HEK293T (cell line): Measurements from ENCODE around the gene C10orf105.

ENCODE experiments used
- CTCF ChIA-PET: fragments of 350-600 bp; formaldehyde crosslinking; extraction: SDS; loops from one replicate; lab custom pipeline; 2021; ENCODE audit warnings: antibody characterized with exemption, inconsistent platforms; lab: Yijun Ruan, JAX
- POLR2A ChIA-PET: fragments of 350-600 bp; formaldehyde crosslinking; extraction: SDS; loops from one replicate; lab custom pipeline; 2020; ENCODE audit warnings: antibody characterized with exemption, inconsistent platforms; lab: Yijun Ruan, JAX
- DNase-seq: peaks from one replicate; pipeline ENCODE4 v3.0.0; 2012; ENCODE audit warnings: mixed read lengths; ENCODE audit errors: extremely low spot score
- ARNT ChIP-seq: fragments of 450-650 bp; IDR thresholded peaks from 2 replicates; pipeline ENCODE4 v1.6.1; 2017; ENCODE audit warnings: mild to moderate bottlenecking
- BHLHE40 ChIP-seq: fragments of 450-650 bp; IDR thresholded peaks from 2 replicates; pipeline ENCODE4 v1.6.1; 2016; ENCODE audit warnings: mild to moderate bottlenecking, moderate library complexity, borderline replicate concordance
- CTBP1 ChIP-seq: fragments of 450-650 bp; IDR thresholded peaks from 2 replicates; pipeline ENCODE4 v1.6.1; 2016; ENCODE audit warnings: borderline replicate concordance
- ELF4 ChIP-seq: fragments of 450-650 bp; IDR thresholded peaks from 2 replicates; pipeline ENCODE4 v1.6.1; 2017; ENCODE audit warnings: antibody characterized with exemption
- FOXA1 ChIP-seq: fragments of 450-650 bp; IDR thresholded peaks from 2 replicates; pipeline ENCODE4 v1.6.1; 2016; ENCODE audit warnings: mild to moderate bottlenecking
- FOXK2 ChIP-seq: fragments of 450-650 bp; IDR thresholded peaks from 2 replicates; pipeline ENCODE4 v1.6.1; 2016; ENCODE audit warnings: mild to moderate bottlenecking
- FOXM1 ChIP-seq: fragments of 450-650 bp; IDR thresholded peaks from 2 replicates; pipeline ENCODE4 v1.6.1; 2017; ENCODE audit warnings: mild to moderate bottlenecking, borderline replicate concordance
- HDGF ChIP-seq: fragments of 450-650 bp; IDR thresholded peaks from 2 replicates; pipeline ENCODE4 v1.6.1; 2017; ENCODE audit warnings: antibody characterized with exemption, borderline replicate concordance
- L3MBTL2 ChIP-seq: fragments of 450-650 bp; conservative IDR thresholded peaks from 2 replicates; pipeline ENCODE4 v1.6.1; 2016; ENCODE audit warnings: mild to moderate bottlenecking
- LEF1 ChIP-seq: fragments of 450-650 bp; IDR thresholded peaks from 2 replicates; pipeline ENCODE4 v1.6.1; 2017; ENCODE audit warnings: mild to moderate bottlenecking, borderline replicate concordance
- NFRKB ChIP-seq: fragments of 450-650 bp; IDR thresholded peaks from 2 replicates; pipeline ENCODE4 v1.6.1; 2016; ENCODE audit warnings: mild to moderate bottlenecking, moderate library complexity
- PKNOX1 ChIP-seq: fragments of 450-650 bp; IDR thresholded peaks from 2 replicates; pipeline ENCODE4 v1.6.1; 2016
- SP1 ChIP-seq: fragments of 450-650 bp; IDR thresholded peaks from 2 replicates; pipeline ENCODE4 v1.6.1; 2017
- SUZ12 ChIP-seq: fragments of 450-650 bp; IDR thresholded peaks from 2 replicates; pipeline ENCODE4 v1.6.1; 2016; ENCODE audit warnings: mild to moderate bottlenecking
- TARDBP ChIP-seq: fragments of 450-650 bp; IDR thresholded peaks from 2 replicates; pipeline ENCODE4 v1.6.1; 2016
- ZNF384 ChIP-seq: fragments of 450-650 bp; IDR thresholded peaks from 2 replicates; pipeline ENCODE4 v1.6.1; 2016

The C10orf105 gene

GRCh38 chr10:71722849-71723248, 3.3 kb upstream of the C10orf105 start:
- no peak for TF ChIP-seq PKNOX1
- TF ChIP-seq ARNT: no peak
- TF ChIP-seq SUZ12: no peak
- TF ChIP-seq SP1: no peak
- TF ChIP-seq BHLHE40: no peak
- no peak for TF ChIP-seq FOXK2
- TF ChIP-seq ZNF384: no peak
- TF ChIP-seq CTBP1: no peak
- TF ChIP-seq FOXA1: no peak
- TF ChIP-seq NFRKB: no peak
- TF ChIP-seq LEF1: no peak
- TF ChIP-seq HDGF: no peak
- ChIA-PET POLR2A (no interaction called here), CTCF (interaction anchor here (2.0 kb wide), 1 partner anchor 27 kb away, joined by 5 read pairs; no protein-coding TSS in a partner anchor)
- no peak for DNase-seq

GRCh38 chr10:71721313-71721712, 1.7 kb upstream of the C10orf105 start:
- CTCF ChIA-PET: no interaction called here

GRCh38 chr10:71720288-71720687, 710 bp upstream of the C10orf105 start:
- DNase-seq: no peak
- ChIA-PET POLR2A (no interaction called here), CTCF (interaction anchor here (0.6 to 1.2 kb wide), 2 partner anchors 12 to 16 kb away, joined by 3 read pairs; no protein-coding TSS in a partner anchor)
- TF ChIP-seq TARDBP: no peak
- TF ChIP-seq SUZ12: no peak
- TF ChIP-seq PKNOX1: no peak
- TF ChIP-seq CTBP1: no peak
- TF ChIP-seq ELF4: no peak
- no peak for TF ChIP-seq HDGF
- no peak for TF ChIP-seq NFRKB
- no peak for TF ChIP-seq FOXK2
- TF ChIP-seq BHLHE40: no peak
- TF ChIP-seq FOXA1: no peak
- TF ChIP-seq ZNF384: no peak
- TF ChIP-seq ARNT: no peak
- TF ChIP-seq SP1: no peak

More at GRCh38 chr10:71721313-71721712, 1.7 kb upstream of the C10orf105 start:
- TF ChIP-seq L3MBTL2: no peak
- no peak for TF ChIP-seq PKNOX1
- TF ChIP-seq FOXM1: no peak
- no peak for TF ChIP-seq HDGF
- no peak for TF ChIP-seq SP1
- TF ChIP-seq FOXK2: no peak
- TF ChIP-seq LEF1: no peak
- TF ChIP-seq ZNF384: no peak
- no peak for DNase-seq
- POLR2A ChIA-PET: no interaction called here

GRCh38 chr10:71719042-71719441, 536 bp downstream of the C10orf105 start:
- ChIA-PET POLR2A (no interaction called here), CTCF (no interaction called here)
- DNase-seq: no peak
- TF ChIP-seq TARDBP (no peak), BHLHE40 (no peak), FOXK2 (no peak), SP1 (no peak), PKNOX1 (no peak), NFRKB (no peak)

- POLR2A ChIA-PET: no interaction called here
- DNase-seq: no peak
- CTCF ChIA-PET: interaction anchor here (1.2 to 2.6 kb wide), 2 partner anchors 10 kb away, joined by 3 to 16 read pairs; no protein-coding TSS in a partner anchor
- TF ChIP-seq PKNOX1: no peak
- TF ChIP-seq L3MBTL2: no peak
- TF ChIP-seq FOXK2: no peak
- no peak for TF ChIP-seq FOXM1
- no peak for TF ChIP-seq TARDBP
- no peak for TF ChIP-seq ELF4
- no peak for TF ChIP-seq SP1
- TF ChIP-seq ARNT: no peak
- no peak for TF ChIP-seq SUZ12
- TF ChIP-seq CTBP1: no peak
- no peak for TF ChIP-seq BHLHE40
- TF ChIP-seq FOXA1: no peak
- TF ChIP-seq LEF1: no peak
- no peak for TF ChIP-seq HDGF
- no peak for TF ChIP-seq NFRKB
- no peak for TF ChIP-seq ZNF384
Observed at GRCh38 chr10:71718165-71718698, 1.3 kb downstream of the C10orf105 start.
